ENCODE data around the gene HYI. TPM values are rescaled to one million over a fixed set of nuclear protein-coding genes. Genes with fewer than 3 reads are reported as not detected.

Gene HYI
- total and polyA plus RNA-seq, 2 of the 8 experiments (the other 6 are each of a cell fraction or from before 2014, with no cell fraction given), result 14.4 to 17.7 TPM

DNA sequence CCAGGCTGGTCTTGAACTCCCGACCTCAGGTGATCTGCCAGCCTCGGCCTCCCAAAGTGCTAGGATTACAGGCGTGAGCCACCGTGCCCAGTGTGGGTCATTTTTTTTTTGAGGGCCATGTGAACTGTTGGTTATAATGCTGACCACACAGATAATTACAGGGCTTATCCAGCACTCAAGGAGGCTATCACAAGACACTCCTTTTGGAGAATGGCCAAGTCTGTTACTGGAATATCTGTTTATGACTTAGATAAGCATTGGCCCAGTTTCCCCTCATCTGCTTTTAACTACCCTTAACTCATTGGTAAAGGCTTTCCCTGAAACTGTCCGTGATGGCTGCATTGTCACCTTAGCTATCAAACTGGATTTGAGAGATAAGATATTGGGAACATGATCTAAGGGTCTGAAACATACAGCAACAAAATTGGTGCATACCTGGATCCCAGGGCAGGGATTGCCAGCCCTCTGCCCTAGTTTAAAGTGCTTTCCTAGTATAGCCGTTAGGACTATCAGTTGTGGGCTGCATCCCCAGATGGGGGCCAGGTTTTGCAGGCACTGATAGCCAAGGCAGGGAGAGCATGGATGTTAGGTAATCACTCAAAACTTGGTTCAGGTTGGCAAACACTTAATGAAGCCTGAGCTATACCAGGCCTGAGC, 48.4 kb downstream of the HYI start:
- H3K4me2 ChIP-seq (ENCODE audit: insufficient read depth in 1 of 2, low read depth in 2 of 2, low read length in 2 of 2), result no peak overlapping the region
- no peak overlapping the region for H2BK5ac ChIP-seq (ENCODE audit: low read depth, low read length)
- H2BK12ac ChIP-seq (ENCODE audit: low read depth, low read length), result no peak overlapping the region
- no peaks in the 10 kb centered on the region for H3K23me2 ChIP-seq (ENCODE audit: low read depth, low read length)
- ChIA-PET POLR2A (ENCODE audit: partially characterized antibody) (interaction anchor here (0.9 to 1.8 kb wide), 2 partner anchors 10 to 15 kb away, joined by 3 to 6 read pairs; partner anchors contain the start of genes MED8 and SZT2), CTCF (ENCODE audit: partially characterized antibody) (interaction anchor here (1.1 to 3.0 kb wide), 2 partner anchors 9 kb away, joined by 6 to 9 read pairs; no protein-coding TSS in a partner anchor)
- H3K4me1 ChIP-seq (replicated peaks in 1 of 4; ENCODE audit: control insufficient read depth in 3 of 4, insufficient read depth in 4 of 4, low read length in 3 of 4), result no peaks in the 10 kb centered on the region
- no peak overlapping the region for H3K23ac ChIP-seq (ENCODE audit: insufficient read length)
- WGBS, 2 experiments (ENCODE audit: extremely low coverage in 1 of 2, insufficient coverage in 1 of 2, insufficient read length in 1 of 2, insufficient replicate concordance in 2 of 2, low coverage in 1 of 2, low lambda C conversion rate in 2 of 2, missing lambda C conversion rate in 1 of 2), result 90% methylated on average over 6 of the region's 6 CpGs; no CpG with 5 or more reads in 1 of the 2 experiments
- no peak overlapping the region for H2BK20ac ChIP-seq (ENCODE audit: low read length)
- no peak overlapping the region for H2BK120ac ChIP-seq (replicated peaks; ENCODE audit: low read depth, low read length)
- no peaks in the 10 kb centered on the region for H4K20me1 ChIP-seq (replicated peaks in 1 of 2; ENCODE audit: control insufficient read depth in 1 of 2, insufficient read depth in 2 of 2, low read length in 2 of 2)
- H3K18ac ChIP-seq (ENCODE audit: extremely low read depth, low read length), result no peak overlapping the region
- H3K56ac ChIP-seq (replicated peaks; ENCODE audit: insufficient read length, low read depth, low read length), result no peak overlapping the region
- DNase-seq (ENCODE audit: low read depth in 1 of 2, low spot score in 2 of 2), result no peak
- H3K27me3 ChIP-seq (replicated peaks in 1 of 4; ENCODE audit: control insufficient read depth in 3 of 4, extremely low read depth in 1 of 4, insufficient read depth in 3 of 4, low read length in 3 of 4), result no peaks in the 10 kb centered on the region
- no peak overlapping the region for H4K8ac ChIP-seq (ENCODE audit: extremely low read depth, insufficient read depth, low read length)
- H3K14ac ChIP-seq (ENCODE audit: insufficient read length), result no peak overlapping the region
- H2AK5ac ChIP-seq (ENCODE audit: low read depth, low read length), result no peak overlapping the region
- no peak for FAIRE-seq
- H3K4ac ChIP-seq (replicated peaks; ENCODE audit: insufficient read length, low read depth, low read length), result no peak overlapping the region
- H3K79me2 ChIP-seq (ENCODE audit: control insufficient read depth in 1 of 2, insufficient read depth in 2 of 2, low read length in 2 of 2), result no peaks in the 10 kb centered on the region
- H2BK15ac ChIP-seq (ENCODE audit: low read length), result no peak overlapping the region
- no peak overlapping the region for H3K27ac ChIP-seq (ENCODE audit: low read depth, low read length)
- no peak overlapping the region for H4K5ac ChIP-seq (ENCODE audit: insufficient read length, low read depth, low read length)
- no peak overlapping the region for H2AFZ ChIP-seq (ENCODE audit: low read length)
- no peaks in the 10 kb centered on the region for H3K9me3 ChIP-seq (ENCODE audit: insufficient read depth in 2 of 2, low read depth in 1 of 2, low read length in 1 of 2)
- H3K4me3 ChIP-seq (ENCODE audit: extremely low read depth in 1 of 4, insufficient read depth in 2 of 4, low read depth in 3 of 4, low read length in 4 of 4), result no peak overlapping the region
- no peak overlapping the region for H3K9ac ChIP-seq (replicated peaks in 1 of 4; ENCODE audit: extremely low read depth in 1 of 4, low read depth in 3 of 4, low read length in 3 of 4)
- no peaks in the 10 kb centered on the region for H3K79me1 ChIP-seq (ENCODE audit: low read depth, low read length)
- H3K36me3 ChIP-seq (ENCODE audit: control insufficient read depth in 2 of 4, insufficient read depth in 4 of 4, low read length in 3 of 4), result peaks cover 0 to 19% (median 4%) of the 10 kb centered on the region in 4 experiments; a peak in 4 of 8 replicates
- H4K91ac ChIP-seq (replicated peaks; ENCODE audit: insufficient read length, low read length), result no peak overlapping the region
- TF ChIP-seq EP300 (IDR thresholded peaks at IDR 0.05; ENCODE audit: borderline replicate concordance in 1 of 2, low read depth in 2 of 2, low read length in 2 of 2) (no peak), KDM5A (IDR thresholded peaks at IDR 0.05; ENCODE audit: low read length) (no peak), SIX5 (IDR thresholded peaks at IDR 0.05; ENCODE audit: low read depth, low read length) (no peak), EZH2 (IDR thresholded peaks at IDR 0.05; ENCODE audit: low read depth, low read length, severe bottlenecking) (no peak), SUZ12 (IDR thresholded peaks at IDR 0.05; ENCODE audit: low read length) (no peak), SP1 (IDR thresholded peaks at IDR 0.05; ENCODE audit: low read depth, low read length) (no peak), PHF8 (conservative IDR thresholded peaks at IDR 0.05; ENCODE audit: low read depth, low read length) (no peak), BCL11A (IDR thresholded peaks at IDR 0.05; ENCODE audit: low read depth in 2 of 2, low read length in 2 of 2) (no peak), TAF1 (IDR thresholded peaks at IDR 0.05; ENCODE audit: low read depth, low read length) (no peak), ASH2L (IDR thresholded peaks at IDR 0.05; ENCODE audit: low read length) (no peak), TEAD4 (IDR thresholded peaks at IDR 0.05; ENCODE audit: low read depth, low read length) (no peak), BACH1 (IDR thresholded peaks at IDR 0.05; ENCODE audit: low read length) (no peak), USF2 (IDR thresholded peaks at IDR 0.05; ENCODE audit: low read length) (no peak)
